ENCODE data around the gene IKZF3. TPM values are rescaled to one million over a fixed set of nuclear protein-coding genes. Genes with fewer than 3 reads are reported as not detected.

Gene IKZF3
- total RNA-seq, 2 donors from 2014 or later = 4.8 to 5.6 TPM

DNA sequence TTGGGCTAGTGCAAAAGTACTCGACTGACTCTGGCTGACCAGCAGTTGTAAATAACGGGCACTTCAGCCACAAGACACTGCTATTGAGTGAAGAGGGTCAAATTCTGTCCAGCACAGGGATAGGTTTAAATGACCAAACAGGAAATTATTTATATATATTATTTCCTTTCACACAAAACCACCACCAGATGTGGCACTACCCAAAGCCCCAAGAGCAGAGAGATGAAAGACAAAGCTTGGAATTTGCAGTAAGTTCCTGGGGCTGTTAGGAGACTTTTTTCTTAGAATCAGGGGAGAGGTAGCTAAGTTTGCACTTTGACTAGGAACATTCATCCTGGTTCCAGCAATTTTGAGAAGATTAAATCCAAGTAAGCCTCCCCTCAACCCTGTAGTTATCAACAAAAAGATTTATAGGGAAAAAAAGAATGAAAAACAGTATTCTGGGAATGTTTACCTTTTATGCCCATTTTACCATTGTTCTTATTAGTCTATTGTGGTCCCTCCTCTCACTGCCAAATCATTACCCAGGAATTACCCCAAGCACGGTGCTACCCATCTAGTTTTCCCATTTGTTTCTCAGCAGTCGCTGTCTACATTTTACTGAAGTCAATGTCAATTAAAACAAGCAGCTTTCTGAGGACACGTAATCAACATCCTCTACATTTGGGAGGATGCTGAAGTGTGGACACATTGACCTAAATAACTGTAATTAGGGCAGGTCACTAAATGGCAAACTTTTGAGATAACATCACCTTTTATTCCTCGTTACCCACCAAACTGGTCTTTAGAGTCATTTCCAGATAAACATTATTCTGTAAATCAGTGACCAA lies 82.9 kb downstream of the IKZF3 start:
- H3K27ac ChIP-seq = no peak overlapping the region
- TF ChIP-seq, protein P1, sequence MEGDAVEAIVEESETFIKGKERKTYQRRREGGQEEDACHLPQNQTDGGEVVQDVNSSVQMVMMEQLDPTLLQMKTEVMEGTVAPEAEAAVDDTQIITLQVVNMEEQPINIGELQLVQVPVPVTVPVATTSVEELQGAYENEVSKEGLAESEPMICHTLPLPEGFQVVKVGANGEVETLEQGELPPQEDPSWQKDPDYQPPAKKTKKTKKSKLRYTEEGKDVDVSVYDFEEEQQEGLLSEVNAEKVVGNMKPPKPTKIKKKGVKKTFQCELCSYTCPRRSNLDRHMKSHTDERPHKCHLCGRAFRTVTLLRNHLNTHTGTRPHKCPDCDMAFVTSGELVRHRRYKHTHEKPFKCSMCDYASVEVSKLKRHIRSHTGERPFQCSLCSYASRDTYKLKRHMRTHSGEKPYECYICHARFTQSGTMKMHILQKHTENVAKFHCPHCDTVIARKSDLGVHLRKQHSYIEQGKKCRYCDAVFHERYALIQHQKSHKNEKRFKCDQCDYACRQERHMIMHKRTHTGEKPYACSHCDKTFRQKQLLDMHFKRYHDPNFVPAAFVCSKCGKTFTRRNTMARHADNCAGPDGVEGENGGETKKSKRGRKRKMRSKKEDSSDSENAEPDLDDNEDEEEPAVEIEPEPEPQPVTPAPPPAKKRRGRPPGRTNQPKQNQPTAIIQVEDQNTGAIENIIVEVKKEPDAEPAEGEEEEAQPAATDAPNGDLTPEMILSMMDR (IDR thresholded peaks at IDR 0.05) = no peak

DNA sequence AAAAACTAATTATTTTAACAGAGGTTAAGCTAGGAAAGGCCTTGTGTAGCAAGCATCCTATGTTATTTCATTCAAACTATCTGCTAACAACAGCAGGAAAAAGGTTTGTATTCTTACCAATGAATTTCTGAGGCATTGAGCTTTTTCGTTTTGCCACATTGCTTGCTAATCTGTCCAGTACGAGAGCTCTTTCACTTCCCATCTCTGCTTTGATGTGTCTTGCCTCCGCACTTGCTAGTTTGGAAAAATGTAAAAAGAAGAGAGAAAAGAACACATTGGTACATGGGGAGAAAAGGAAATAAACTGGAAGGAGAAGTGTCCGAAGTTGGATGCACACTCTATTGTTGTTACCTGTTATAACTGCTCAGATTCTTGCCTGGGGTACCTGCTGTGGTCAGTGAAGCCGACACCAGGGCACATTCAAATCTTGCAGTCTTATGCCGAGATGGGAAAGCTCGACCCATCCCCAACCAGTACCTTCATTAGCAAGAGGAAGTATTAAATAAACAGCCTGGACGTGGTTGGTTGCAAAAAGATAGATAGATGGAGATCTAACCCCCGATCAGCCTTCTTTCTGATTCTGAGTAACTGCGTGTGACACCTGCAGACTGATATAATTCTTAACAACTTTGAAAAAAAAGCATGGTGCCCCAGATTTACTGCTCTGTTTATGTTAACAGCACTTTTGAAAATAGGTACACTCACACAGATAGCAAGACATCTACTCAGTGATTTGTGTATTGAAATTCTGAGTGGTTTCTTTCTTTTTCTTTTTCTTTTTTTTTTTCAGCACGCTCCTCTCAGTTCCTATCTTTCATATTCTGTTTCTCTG lies 86.4 kb downstream of the IKZF3 start:
- H3K4me3 ChIP-seq = no peak overlapping the region
- TF ChIP-seq, protein P1 (IDR thresholded peaks at IDR 0.05) = no peak
- ATAC-seq (ENCODE audit: insufficient number of reproducible peaks, low FRiP score, low read depth) = no peak
- H3K27ac ChIP-seq = no peak overlapping the region
- H3K27me3 ChIP-seq (replicated peaks; ENCODE audit: insufficient read depth) = peaks cover 4% of the 10 kb centered on the region
- DNase-seq (ENCODE audit: low spot score) = no peak
- peaks cover 0 to 4% of the 10 kb centered on the region in 2 donors for H3K4me1 ChIP-seq (ENCODE audit: control insufficient read depth in 1 of 2, low read depth in 2 of 2)
- H3K36me3 ChIP-seq = no peaks in the 10 kb centered on the region
- no peaks in the 10 kb centered on the region for H3K9me3 ChIP-seq

More for the DNA sequence above, 82.9 kb downstream of the IKZF3 start:
- no peak for DNase-seq (ENCODE audit: low spot score)
- no peak for ATAC-seq (ENCODE audit: insufficient number of reproducible peaks, low FRiP score, low read depth)
- Histone ChIP-seq H3K4me3 (no peak overlapping the region), H3K36me3 (no peaks in the 10 kb centered on the region), H3K4me1 (ENCODE audit: control insufficient read depth in 1 of 2, low read depth in 2 of 2) (peaks cover 0 to 4% of the 10 kb centered on the region in 2 donors), H3K9me3 (no peaks in the 10 kb centered on the region), H3K27me3 (replicated peaks; ENCODE audit: insufficient read depth) (peaks cover 4% of the 10 kb centered on the region)

DNA sequence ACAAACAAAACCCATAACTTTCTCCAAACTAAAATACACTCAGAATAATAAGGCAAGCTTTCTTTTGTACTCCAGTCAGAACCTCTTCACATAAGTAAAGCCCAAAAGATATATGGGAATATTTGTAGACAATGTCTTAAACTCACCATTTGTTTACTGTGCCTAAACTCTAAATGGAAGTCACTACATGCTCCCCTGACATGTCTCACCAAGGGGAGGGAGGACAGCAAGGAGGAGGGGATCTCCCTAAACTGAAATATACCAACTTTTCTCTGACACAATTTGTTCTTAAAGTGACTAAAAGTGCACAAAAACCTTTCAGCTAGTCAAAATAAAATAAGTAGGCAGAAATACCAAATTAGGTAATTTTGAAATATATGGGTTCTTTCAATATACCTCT lies 87.9 kb downstream of the IKZF3 start:
- no peak for ATAC-seq (ENCODE audit: insufficient number of reproducible peaks, low FRiP score, low read depth)
- H3K4me3 ChIP-seq = peak overlapping the region; percentile 4

DNA sequence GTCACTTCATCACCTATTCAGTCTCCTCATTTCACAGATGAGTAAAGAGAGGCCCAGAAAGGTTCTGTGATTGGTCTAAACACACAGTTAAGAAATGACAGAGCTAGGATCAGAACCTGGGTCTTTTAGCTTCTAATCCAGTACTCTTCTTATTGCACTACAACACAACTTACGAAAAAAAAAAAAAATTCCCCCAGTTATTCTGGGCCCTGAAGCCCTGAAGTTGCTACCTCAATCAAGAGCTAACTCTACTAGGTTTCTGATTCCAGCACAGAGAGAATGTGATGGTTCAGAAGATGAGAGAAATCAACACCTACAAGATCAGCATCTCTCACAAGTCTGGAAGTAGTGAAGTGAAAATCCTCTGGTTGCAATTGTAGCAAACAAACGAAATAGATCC lies 89.1 kb downstream of the IKZF3 start:
- Histone ChIP-seq H3K4me1 (ENCODE audit: control insufficient read depth in 1 of 2, low read depth in 2 of 2) (no peaks in the 10 kb centered on the region), H3K36me3 (no peaks in the 10 kb centered on the region), H3K27me3 (replicated peaks; ENCODE audit: insufficient read depth) (peaks cover 4% of the 10 kb centered on the region), H3K9me3 (no peaks in the 10 kb centered on the region), H3K27ac (no peak overlapping the region), H3K4me3 (no peak overlapping the region)
- no peak for ATAC-seq (ENCODE audit: insufficient number of reproducible peaks, low FRiP score, low read depth)
- DNase-seq (ENCODE audit: low spot score) = no peak
- TF ChIP-seq, protein P1 (IDR thresholded peaks at IDR 0.05) = no peak

More for the DNA sequence above, 87.9 kb downstream of the IKZF3 start:
- H3K27me3 ChIP-seq (replicated peaks; ENCODE audit: insufficient read depth) = peaks cover 4% of the 10 kb centered on the region
- H3K9me3 ChIP-seq = no peaks in the 10 kb centered on the region
- DNase-seq (ENCODE audit: low spot score) = no peak
- no peaks in the 10 kb centered on the region for H3K4me1 ChIP-seq (ENCODE audit: control insufficient read depth in 1 of 2, low read depth in 2 of 2)
- H3K27ac ChIP-seq = no peak overlapping the region
- TF ChIP-seq, protein P1 (IDR thresholded peaks at IDR 0.05) = no peak
- no peaks in the 10 kb centered on the region for H3K36me3 ChIP-seq

DNA sequence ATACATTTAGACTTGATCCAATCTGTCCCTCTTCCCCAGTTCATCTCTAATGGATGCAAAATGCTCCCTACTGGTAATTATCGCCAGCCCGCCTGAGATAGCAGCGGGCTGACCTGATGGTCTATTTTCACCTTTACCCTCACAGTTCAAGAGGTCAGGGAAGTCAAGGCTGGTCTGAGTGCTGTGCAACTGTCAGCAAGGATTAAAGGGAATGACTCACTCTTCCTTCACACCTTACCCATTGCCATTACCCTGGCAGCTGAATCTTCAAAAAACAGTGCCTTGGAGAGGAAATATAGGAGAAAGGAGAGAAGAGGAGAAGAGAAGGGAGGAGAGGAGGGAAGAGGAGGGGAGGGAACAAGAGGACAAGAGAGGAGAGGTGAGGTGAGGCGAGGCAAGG lies 90.1 kb downstream of the IKZF3 start:
- TF ChIP-seq, protein P1 (IDR thresholded peaks at IDR 0.05) = no peak
- no peaks in the 10 kb centered on the region for H3K36me3 ChIP-seq
- DNase-seq (ENCODE audit: low spot score) (no peak), ATAC-seq (ENCODE audit: insufficient number of reproducible peaks, low FRiP score, low read depth) (no peak)
- no peak overlapping the region for H3K27ac ChIP-seq
- H3K4me3 ChIP-seq = no peak overlapping the region
- no peaks in the 10 kb centered on the region for H3K27me3 ChIP-seq (replicated peaks; ENCODE audit: insufficient read depth)
- no peaks in the 10 kb centered on the region for H3K9me3 ChIP-seq
- H3K4me1 ChIP-seq (ENCODE audit: control insufficient read depth in 1 of 2, low read depth in 2 of 2) = no peaks in the 10 kb centered on the region

Measured in thoracic aorta (tissue), 2 donors.